ENCODE results near the gene GCG.

Gene GCG

DNA sequence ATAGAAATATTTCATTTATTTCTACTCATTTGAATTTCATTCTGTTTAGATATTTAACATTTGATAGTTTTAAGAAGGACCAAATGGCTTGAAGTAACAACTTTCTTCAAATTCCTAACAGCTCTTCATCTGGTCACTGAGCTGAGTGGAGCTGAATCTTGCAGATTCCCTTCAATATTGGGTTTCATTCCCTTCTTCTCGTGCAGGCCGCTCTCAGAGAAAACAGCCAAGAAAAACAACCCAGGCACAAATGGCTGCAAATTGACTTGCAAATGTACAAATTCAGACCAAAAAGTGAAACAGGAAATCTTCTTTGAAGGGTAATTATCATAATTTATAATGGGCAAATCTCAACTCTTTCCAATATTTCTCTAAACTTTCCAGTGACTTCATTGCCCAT is 30.3 kb upstream of the GCG start:
- H3K36me3 ChIP-seq (ENCODE audit: low read length) = no peaks in the 10 kb centered on the region
- H3K27me3 ChIP-seq (ENCODE audit: low read length) = no peaks in the 10 kb centered on the region
- H4K20me1 ChIP-seq (ENCODE audit: low read depth, low read length) = no peaks in the 10 kb centered on the region
- no peaks in the 10 kb centered on the region for H3K79me2 ChIP-seq (ENCODE audit: insufficient read depth, low read length)
- no peak overlapping the region for H3K4me3 ChIP-seq (ENCODE audit: insufficient read depth, low read length, poor library complexity, severe bottlenecking)
- TF ChIP-seq, protein P1, sequence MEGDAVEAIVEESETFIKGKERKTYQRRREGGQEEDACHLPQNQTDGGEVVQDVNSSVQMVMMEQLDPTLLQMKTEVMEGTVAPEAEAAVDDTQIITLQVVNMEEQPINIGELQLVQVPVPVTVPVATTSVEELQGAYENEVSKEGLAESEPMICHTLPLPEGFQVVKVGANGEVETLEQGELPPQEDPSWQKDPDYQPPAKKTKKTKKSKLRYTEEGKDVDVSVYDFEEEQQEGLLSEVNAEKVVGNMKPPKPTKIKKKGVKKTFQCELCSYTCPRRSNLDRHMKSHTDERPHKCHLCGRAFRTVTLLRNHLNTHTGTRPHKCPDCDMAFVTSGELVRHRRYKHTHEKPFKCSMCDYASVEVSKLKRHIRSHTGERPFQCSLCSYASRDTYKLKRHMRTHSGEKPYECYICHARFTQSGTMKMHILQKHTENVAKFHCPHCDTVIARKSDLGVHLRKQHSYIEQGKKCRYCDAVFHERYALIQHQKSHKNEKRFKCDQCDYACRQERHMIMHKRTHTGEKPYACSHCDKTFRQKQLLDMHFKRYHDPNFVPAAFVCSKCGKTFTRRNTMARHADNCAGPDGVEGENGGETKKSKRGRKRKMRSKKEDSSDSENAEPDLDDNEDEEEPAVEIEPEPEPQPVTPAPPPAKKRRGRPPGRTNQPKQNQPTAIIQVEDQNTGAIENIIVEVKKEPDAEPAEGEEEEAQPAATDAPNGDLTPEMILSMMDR (IDR thresholded peaks at IDR 0.05; ENCODE audit: insufficient read depth, low read length, poor library complexity, severe bottlenecking) = no peak
- TF ChIP-seq EZH2phosphoT487 (conservative IDR thresholded peaks at IDR 0.05; ENCODE audit: low read length) = no peak
- H3K9me3 ChIP-seq (ENCODE audit: insufficient read depth, low read length) = no peaks in the 10 kb centered on the region
- no peak overlapping the region for H2AFZ ChIP-seq (ENCODE audit: low read depth, low read length, severe bottlenecking)
- no peaks in the 10 kb centered on the region for H3F3A ChIP-seq (ENCODE audit: insufficient read depth)
- no peak overlapping the region for H3K4me2 ChIP-seq (ENCODE audit: low read depth, low read length, poor library complexity, severe bottlenecking)
- no peak overlapping the region for H3K9ac ChIP-seq (ENCODE audit: low read length)
- no peak overlapping the region for H3K27ac ChIP-seq (ENCODE audit: low read depth, low read length)
- no peaks in the 10 kb centered on the region for H3K9me2 ChIP-seq (replicated peaks; ENCODE audit: insufficient read depth, low read length)

DNA sequence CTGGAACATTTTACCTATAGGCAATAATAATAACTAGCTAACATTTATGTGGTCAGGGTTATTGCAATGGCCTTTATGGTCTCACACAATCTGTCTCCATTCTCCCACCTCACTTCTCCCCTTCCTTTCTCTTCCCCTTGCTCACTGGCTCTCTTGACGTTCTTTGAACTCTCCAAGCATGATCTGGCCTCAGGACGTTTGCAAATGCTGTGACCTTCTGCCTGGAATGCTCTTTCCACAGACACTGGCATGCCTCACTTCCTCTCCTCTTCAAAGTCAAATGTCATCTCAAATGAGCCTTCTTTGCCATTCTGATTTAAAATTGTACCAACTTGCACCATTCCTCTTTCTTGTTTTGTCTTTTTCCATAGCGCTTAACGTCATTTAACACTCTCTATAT is 25.3 kb upstream of the GCG start:
- Histone ChIP-seq H3K4me2 (ENCODE audit: low read depth, low read length, poor library complexity, severe bottlenecking) (no peak overlapping the region), H3K27me3 (ENCODE audit: low read length) (no peaks in the 10 kb centered on the region), H3K4me3 (ENCODE audit: insufficient read depth, low read length, poor library complexity, severe bottlenecking) (no peak overlapping the region), H3K27ac (ENCODE audit: low read depth, low read length) (no peak overlapping the region), H4K20me1 (ENCODE audit: low read depth, low read length) (no peaks in the 10 kb centered on the region), H3K9me3 (ENCODE audit: insufficient read depth, low read length) (no peaks in the 10 kb centered on the region), H3K36me3 (ENCODE audit: low read length) (no peaks in the 10 kb centered on the region), H3K9ac (ENCODE audit: low read length) (no peak overlapping the region), H2AFZ (ENCODE audit: low read depth, low read length, severe bottlenecking) (no peak overlapping the region), H3F3A (ENCODE audit: insufficient read depth) (no peaks in the 10 kb centered on the region), H3K79me2 (ENCODE audit: insufficient read depth, low read length) (no peaks in the 10 kb centered on the region), H3K9me2 (replicated peaks; ENCODE audit: insufficient read depth, low read length) (no peaks in the 10 kb centered on the region)
- TF ChIP-seq EZH2phosphoT487 (conservative IDR thresholded peaks at IDR 0.05; ENCODE audit: low read length) = no peak
- TF ChIP-seq, protein P1 (IDR thresholded peaks at IDR 0.05; ENCODE audit: insufficient read depth, low read length, poor library complexity, severe bottlenecking) = no peak

DNA sequence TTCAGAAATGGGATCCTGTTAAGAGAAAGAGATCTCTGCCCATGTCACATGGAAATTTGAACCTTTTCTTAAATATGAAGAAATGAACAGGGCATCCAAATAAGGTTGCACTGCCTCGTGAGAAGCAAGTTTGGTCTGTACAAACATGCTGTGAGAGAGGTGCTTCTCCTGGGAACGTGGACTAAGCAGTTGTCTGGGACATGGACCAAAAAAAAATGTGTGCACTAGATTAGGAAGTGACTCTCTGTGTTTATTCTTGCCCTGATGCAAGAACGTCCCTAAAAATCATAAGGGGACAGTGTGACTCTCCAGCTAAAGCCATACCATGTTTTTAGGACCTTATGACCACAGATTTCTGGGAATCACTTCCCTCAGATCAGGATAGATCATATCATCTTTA is 23.7 kb upstream of the GCG start:
- TF ChIP-seq, protein P1 (IDR thresholded peaks at IDR 0.05; ENCODE audit: insufficient read depth, low read length, poor library complexity, severe bottlenecking) = no peak
- TF ChIP-seq EZH2phosphoT487 (conservative IDR thresholded peaks at IDR 0.05; ENCODE audit: low read length) = no peak

More for the DNA sequence above, 23.7 kb upstream of the GCG start:
- Histone ChIP-seq H3K36me3 (ENCODE audit: low read length) (no peaks in the 10 kb centered on the region), H3K27me3 (ENCODE audit: low read length) (no peaks in the 10 kb centered on the region), H3F3A (ENCODE audit: insufficient read depth) (no peaks in the 10 kb centered on the region), H2AFZ (ENCODE audit: low read depth, low read length, severe bottlenecking) (no peak overlapping the region), H3K9ac (ENCODE audit: low read length) (no peak overlapping the region), H3K4me2 (ENCODE audit: low read depth, low read length, poor library complexity, severe bottlenecking) (no peak overlapping the region), H3K27ac (ENCODE audit: low read depth, low read length) (no peak overlapping the region), H3K4me3 (ENCODE audit: insufficient read depth, low read length, poor library complexity, severe bottlenecking) (no peak overlapping the region), H3K9me3 (ENCODE audit: insufficient read depth, low read length) (no peaks in the 10 kb centered on the region), H3K79me2 (ENCODE audit: insufficient read depth, low read length) (no peaks in the 10 kb centered on the region), H3K9me2 (replicated peaks; ENCODE audit: insufficient read depth, low read length) (no peaks in the 10 kb centered on the region), H4K20me1 (ENCODE audit: low read depth, low read length) (no peaks in the 10 kb centered on the region)

All from SU-DHL-6 (cell line).